D721Med (cell line): Measurements from ENCODE around the gene BACH2.

Experiments
- DNase-seq: peaks from one replicate; pipeline ENCODE4 v3.0.0; 2011; ENCODE audit warnings: low spot score; ENCODE audit not compliant: insufficient read length
- FAIRE-seq: peaks from 2 replicates; lab custom pipeline; 2011; peaks lifted over from hg19 to GRCh38; lab: Jason Lieb, UNC
- CTCF ChIP-seq: IDR thresholded peaks from 2 replicates; pipeline ENCODE4 v1.5.1; 2012; ENCODE audit warnings: mild to moderate bottlenecking, control low read depth; ENCODE audit not compliant: insufficient read depth; ENCODE audit errors: missing control alignments

Gene BACH2

GRCh38 chr6:90274451-90275030 lies 22.1 kb downstream of the BACH2 start:
- FAIRE-seq (no peak), DNase-seq (no peak)
- TF ChIP-seq CTCF, result no peak

GRCh38 chr6:90273863-90274262 lies 22.8 kb downstream of the BACH2 start:
- no peak for DNase-seq
- FAIRE-seq, result no peak
- TF ChIP-seq CTCF, result no peak

GRCh38 chr6:90272895-90273294 lies 23.7 kb downstream of the BACH2 start:
- DNase-seq (no peak), FAIRE-seq (no peak)
- no peak for TF ChIP-seq CTCF

GRCh38 chr6:90271831-90272230 lies 24.8 kb downstream of the BACH2 start:
- TF ChIP-seq CTCF, result no peak
- FAIRE-seq, result no peak
- DNase-seq, result no peak

- FAIRE-seq (no peak), DNase-seq (no peak)
- no peak for TF ChIP-seq CTCF
Measured at GRCh38 chr6:90269334-90269733, 27.3 kb downstream of the BACH2 start.

- DNase-seq (no peak), FAIRE-seq (no peak)
- TF ChIP-seq CTCF, result no peak
Measured at GRCh38 chr6:90268178-90268577, 28.5 kb downstream of the BACH2 start.

GRCh38 chr6:90266905-90267621 lies 29.6 kb downstream of the BACH2 start:
- no peak for FAIRE-seq
- DNase-seq, result no peak
- no peak for TF ChIP-seq CTCF
